ENCODE results near the gene HPN.
"Not testable (repeated sequence)": the region's sequence is repeated elsewhere in the genome, so short reads cannot be mapped to it uniquely, and the experiment has no call there.

HPN gene

DNA sequence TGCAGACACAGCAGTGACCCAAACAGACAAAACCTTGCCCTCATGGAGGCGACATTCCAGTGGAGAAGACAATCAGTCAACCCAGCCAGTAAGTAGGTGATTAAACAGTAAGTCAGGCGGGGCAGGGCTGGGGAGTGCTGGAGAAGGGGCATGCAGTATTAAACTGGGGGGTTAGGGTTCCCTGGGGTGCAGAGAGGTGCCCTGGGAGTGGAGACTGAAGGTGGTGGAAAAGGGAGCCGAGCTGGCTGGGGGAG lies 42.9 kb downstream of the HPN start:
- DNase-seq (ENCODE audit: low spot score), result no peak

DNA sequence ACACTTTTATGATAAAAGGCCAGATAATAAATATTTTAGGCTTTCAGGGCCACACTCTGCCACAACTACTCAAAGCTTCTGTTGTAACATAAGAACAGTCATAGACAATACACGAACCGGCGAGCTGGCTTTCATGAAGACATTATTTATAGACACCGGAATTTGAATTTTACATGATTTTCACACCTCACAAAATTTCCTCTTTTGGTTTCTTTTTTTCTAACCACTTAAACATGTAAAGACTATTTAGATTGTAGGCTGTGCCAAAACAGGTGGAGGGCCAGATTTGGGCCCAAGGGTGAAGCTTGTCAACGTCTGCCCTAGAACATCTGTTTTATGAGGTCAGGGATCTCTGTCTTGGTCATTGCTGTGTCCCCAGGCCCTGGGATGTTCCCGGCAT lies 44.4 kb downstream of the HPN start:
- DNase-seq (ENCODE audit: low spot score), result no peak

DNA sequence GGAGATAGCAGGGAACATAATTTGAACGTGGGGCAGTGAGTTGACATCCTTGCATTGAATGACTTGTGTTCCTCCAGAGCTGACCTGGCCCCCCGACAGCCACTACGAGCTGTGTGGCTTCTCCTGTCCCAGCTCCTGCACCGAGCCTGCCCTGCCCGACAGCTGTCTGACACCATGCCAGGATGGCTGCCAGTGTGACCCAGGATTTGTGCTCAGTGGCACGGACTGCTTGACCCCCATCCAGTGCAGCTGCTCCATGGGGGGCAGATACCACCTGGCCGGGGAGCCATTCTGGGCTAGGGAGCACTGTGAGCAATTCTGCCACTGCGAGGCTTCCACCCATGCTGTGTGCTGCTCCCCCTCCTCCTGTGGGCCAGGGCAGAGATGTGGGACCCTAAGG lies 44.9 kb downstream of the HPN start:
- no peak for DNase-seq (ENCODE audit: low spot score)

DNA sequence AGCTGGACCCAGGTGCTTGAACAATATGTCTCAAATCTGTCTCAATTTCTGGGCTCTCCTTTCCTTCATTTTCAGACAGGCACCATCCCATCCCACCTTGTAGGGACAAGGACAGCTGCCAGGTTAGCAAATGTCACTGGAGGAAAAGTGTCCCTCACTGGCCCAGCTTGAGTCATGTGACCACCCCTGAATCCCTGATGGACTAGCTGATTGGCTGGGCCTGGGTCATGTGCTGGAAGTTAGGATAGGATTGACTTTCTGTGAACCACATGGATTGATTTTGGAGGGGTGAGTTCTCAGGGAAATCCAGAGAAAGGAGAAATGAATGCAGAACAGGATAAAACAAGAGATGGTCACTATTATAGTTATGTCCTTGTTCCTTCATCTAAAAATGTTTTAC lies 45.9 kb downstream of the HPN start:
- no peak for DNase-seq (ENCODE audit: low spot score)

DNA sequence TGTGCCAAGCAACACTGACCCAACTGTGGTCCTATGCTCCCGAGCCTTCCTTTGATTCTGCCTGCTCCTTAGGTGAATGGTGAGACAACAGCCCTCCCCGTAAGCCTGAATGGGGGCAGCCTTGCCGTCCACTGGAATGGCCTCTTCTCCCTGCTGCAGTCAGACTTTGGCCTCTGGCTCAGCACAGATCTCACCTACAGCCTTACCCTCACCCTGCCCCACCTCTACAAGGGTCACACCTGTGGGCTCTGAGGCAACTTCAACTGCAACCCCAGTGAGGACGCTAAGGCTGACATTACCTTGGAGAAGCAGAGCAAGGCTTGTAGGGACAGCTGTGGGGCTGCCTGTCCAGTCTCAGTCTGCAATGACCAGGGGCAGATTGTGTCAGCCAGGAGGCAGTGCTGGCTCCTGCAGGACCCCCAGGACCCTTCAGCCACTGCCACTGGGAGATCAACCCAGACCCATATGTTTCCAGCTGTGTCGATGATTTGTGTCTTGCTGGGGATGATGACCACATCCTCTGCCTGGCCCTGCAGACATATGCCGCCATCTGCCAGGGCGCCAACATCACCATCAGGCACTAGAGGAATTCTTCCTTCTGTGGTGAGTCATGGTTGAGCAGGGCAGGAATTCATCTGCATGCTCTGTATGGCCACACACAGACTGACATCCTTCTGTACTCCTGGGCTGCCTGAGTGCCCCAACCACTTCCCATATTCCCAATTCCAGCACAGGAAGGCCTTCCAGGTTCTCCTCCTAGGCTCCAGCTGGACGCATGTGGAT lies 46.8 kb downstream of the HPN start:
- peak; percentile 74 for DNase-seq (ENCODE audit: low spot score)

DNA sequence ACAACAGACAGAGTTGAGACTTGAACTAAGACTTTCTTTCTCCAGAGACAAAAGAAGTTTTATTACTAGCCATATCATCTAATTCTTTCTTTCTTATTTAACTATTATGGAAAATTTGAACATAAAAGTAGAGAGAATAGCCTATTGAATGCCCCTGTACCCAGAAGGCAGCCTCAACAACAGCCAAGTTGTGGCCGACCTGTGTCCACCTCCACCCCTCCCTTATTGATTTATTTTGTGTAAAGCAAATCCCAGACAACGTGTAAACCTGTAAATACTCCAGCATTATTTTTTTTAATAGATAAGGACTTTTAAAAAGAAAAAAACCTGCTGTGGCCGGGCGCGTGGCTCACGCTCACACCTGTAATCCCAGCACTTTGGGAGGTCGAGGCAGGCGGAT lies 48.0 kb downstream of the HPN start:
- DNase-seq (ENCODE audit: low spot score), result no peak

DNA sequence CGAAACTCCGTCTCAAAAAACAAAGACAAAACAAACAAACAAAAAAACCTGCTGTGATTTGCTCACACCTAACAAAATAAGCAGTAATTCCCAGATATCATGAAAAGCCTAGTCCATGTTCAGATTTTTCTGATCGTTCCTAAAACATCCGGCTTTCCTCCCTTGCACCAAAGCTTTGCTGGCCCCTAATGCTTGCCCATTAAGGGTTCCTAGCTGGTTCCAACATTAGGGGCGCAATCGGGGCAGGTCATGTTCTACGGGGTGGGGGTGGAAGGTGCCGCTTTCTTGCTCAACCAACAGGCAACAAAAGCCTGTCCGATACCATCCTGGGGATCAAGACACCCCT lies 48.6 kb downstream of the HPN start:
- no peak for DNase-seq (ENCODE audit: low spot score)

DNA sequence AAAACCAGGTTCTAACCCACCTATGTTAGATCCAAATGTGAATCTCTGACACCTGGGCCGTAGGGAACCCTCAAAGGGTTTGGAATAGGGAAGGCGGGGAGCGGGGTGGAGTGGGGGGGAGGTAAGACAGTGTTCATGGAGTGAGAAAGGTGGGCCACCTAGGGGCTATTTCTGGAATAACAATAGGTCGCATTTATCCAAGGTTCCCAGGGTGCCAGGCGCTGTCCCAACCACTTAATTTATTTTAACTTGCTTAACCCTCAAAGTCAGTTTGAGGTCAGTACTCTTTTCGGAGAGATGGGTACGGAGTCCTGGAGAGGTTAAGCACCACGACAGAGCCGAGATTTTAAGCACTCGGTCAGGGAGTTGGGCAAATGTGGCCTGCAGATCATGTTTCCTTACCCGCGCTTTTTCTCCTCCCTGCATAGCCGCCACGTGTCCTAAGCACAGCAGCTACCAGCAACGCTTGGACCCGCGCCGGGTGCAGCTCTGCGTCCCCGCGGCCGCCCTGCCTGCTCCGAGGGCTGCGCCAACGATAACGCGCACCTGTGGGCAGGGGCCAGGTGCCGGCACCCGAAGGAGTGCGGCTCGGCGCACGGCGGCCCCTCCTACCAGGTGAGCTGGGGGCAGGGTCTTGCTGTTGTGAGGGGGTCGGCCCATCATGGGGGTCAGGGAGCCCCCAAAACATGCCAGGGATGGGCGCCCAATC lies 49.1 kb downstream of the HPN start:
- DNase-seq (ENCODE audit: low spot score), result peak; percentile 63

DNA sequence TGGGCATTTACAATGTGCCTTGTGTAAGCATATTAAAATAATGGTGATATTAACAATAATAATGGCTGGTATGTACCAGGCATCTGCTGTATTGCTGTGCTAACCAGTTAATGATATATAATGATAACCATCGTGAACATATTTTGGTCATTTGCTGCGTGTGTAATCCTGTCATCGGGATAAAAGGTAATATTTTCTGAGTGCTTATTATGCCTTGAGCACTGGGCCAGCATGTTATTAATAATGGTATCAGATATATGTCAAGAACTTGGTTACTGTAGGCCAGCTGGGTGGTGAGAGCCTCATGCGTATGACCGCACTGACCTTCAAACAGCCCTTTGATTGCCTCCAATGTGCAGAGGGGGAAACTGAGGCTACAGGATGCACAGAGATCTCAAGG lies 51.9 kb downstream of the HPN start:
- no peak for DNase-seq (ENCODE audit: low spot score)

DNA sequence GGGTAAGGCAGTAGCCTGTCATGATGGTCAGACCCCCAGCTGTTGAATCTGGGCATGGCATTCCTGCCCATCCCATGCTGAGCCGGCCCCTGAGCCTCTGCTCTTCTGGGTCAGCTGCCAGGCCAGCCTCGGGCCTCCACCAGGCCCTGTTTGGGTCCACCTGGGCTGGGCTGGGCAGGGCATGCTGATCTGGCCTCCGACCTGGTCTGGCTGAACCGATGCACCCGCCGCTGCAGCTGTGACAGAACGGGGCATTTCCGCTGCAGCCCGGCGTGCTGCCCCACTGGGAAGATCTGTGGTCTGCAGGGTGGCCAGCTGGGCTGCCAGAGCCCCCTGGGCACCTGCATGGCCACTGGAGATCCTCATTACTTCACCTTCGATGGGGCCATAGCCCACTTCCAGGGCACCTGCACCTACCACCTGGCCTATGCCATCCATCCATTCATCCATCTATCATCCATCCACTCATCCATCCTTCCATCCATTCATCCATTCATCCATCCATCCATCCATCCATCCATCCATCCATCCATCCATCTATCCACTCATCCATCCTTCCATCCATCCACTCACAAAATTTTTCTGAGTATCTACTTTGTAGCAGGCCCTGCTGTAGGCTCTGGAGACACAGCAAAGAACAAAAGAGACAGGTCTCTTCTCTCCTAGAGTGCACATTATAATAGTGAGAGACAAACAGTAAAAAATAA lies 52.6 kb downstream of the HPN start:
- DNase-seq (ENCODE audit: low spot score), result no peak

DNA sequence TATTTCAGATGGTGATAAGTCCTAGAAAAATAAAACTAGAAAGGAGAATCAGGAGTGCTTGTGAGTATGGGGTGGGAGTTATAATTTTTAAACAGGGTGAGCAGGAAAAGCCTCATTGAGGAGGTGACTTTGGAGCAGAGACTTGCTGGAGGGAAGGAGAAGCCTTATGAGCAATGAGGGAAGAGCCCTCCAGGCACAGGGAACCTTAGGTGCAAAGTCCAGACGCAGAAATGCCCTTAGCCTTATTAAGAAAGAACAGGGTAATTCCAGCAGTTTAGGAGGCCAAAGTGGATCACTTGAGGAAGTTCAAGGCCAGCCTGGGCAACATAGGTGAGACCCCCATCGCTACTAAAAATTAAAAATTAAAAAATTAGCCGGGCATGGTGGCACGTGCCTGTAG lies 53.1 kb downstream of the HPN start:
- DNase-seq (ENCODE audit: low spot score), result no peak

DNA sequence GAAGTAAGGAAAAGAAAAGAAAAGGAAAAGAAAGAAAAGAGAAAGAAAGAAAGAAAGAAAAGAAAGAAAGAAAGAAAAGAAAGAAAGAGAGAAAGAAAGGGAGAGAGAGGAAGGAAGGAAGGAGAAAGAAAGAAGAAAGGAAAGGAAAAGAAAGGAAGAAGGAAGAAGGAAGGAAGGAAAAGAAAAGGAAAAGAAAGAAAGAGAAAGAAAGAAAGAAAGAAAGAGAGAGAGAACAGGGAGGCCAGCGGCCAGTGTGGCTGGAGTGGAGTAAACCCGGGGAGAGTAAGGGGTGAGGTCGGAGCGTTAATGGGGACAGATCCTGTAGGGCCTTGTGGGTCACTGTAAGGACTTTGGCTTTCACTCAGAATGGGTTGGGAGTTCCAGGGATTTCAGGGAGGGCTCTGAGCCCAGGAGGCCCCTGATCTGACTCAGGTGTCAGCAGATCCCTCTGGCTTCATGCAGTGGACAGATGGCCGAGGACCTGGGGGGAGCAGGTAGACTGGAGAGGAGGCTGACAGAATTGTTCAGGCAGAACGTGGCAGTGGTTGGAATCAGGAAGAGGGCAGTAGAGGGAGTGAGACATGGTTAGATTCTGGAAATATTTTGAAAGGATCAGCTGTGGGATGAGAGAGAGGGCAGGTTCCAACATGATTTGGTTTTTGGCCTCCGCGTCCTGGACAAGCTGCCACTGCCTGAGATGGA lies 54.3 kb downstream of the HPN start:
- DNase-seq (ENCODE audit: low spot score), result no peak

DNA sequence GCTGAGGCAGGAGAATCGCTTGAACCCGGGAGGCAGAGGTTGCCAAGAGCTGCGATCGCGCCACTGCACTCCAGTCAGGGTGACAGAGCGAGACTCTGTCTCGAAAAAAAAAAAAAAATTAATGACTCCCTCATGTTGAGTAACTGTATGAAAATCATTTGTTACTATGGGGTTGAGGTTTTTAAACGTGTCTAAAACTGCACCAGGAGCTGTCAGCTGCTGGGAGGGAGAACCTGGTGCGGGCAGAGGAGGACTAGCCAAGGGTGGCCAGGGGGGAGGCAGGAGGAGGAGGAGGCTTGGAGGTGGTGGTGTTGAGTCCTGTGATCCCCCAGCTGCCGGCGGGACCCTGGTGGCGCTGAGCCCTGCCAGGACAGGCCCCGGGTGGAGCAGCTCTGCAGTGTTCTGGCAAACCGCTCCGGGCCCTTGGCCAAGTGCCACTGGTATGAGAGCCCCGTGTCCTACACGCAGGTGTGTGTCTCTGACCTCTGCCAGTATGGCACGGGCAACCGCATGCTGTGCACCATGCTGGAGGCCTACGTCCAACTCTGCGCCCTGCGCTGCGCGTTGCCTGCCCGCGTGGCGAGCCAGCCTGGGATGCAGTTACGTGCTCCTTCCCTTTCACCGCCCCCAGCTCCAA lies 57.0 kb downstream of the HPN start:
- no peak for DNase-seq (ENCODE audit: low spot score)

DNA sequence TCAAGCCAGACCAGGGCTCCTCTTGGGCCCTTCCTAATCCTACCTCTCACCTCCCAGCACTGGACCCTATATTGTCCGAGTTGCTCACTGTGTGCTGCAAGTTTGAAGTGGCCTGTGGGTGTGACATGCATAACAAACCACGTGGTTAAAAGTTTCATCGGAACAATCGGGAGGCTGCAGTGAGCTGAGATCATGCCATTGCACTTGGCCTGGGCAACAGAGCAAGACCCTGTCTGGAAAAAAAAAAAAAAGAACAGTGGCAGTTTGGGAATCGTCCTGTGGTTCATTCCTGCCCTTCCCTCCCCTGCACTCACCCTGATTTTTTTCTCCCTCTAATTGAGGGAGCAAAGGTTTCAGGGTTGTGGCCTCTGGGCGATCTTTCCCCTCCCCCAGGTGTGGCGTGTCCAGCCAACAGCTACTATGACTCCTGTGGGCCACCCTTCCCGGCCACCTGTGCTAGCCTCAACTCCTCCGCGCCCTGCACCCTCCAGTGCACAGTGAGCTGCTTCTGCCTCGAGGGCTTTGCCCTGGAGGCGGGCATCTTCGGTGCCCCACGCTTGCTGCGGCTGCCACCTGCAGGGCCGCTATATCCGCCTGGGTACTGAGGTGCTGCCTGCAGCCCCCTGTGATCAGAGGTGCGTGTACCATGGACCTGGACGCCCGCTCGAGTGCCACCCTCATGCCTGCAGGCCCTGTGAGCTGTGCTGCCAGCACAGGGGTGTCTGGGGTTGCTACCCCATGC lies 57.8 kb downstream of the HPN start:
- DNase-seq (ENCODE audit: low spot score), result no peak

DNA sequence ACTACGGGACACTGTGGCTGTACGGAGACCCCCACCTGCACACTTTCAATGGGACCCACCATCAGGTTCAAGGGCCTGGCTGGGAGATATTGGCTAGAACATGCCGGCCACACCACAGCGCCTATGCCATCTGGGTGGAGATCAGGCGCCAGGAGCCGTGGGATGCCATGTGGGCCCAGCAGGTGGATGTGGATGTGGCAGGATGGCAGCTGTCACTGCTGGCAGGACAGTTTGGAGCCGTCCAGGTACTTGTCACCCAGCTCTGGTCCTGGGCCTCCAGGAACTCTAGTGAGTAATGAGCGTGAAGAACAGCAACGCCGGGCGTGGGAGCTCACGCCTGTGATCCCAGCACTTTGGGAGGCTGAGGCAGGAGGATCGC lies 58.4 kb downstream of the HPN start:
- DNase-seq (ENCODE audit: low spot score), result no peak

DNA sequence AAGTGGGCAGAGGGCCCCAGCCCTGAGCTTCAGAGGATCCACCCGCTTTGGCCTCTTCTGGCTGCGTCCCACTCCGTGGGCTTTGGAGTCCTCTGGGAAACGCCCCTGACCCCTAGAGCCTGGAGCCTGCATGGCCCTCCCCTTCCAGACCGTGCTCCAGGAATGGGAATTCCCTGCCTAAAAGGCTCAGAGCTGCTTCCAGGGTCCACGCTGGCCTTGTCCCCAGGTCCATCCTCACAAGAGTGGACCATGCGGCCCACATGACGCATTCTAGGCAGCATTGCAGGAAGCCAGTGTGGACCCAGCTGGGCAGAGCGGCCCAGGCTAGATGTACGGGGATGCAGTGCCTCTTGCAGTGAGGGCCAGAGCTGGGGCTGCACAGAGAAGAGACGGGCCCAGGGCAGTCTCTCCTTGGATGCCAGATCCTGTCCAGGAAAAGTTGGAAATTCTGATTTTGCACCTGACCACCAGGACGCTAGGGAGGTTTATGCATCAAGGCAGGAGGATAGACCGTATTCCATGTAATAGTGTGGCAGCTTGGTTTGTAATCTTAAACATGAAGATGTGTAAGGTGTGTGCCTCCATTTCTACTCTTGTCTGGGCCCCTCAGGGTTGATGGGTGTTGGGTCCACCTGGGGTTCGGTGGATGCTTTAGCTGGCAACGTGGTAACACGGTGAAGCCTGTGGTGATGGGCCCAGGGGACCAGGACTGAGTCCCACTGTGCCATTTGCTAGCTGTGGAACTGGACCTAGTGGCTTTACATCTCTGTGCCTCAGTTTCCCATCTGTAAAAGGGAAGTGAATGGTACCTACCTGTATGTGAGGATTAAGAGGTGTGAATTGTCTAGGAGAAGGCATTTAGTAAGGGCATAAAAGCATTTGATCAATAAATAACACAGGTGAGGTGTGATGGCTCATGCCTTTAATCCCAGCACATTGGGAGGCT lies 59.3 kb downstream of the HPN start:
- DNase-seq (ENCODE audit: low spot score), result no peak

DNA sequence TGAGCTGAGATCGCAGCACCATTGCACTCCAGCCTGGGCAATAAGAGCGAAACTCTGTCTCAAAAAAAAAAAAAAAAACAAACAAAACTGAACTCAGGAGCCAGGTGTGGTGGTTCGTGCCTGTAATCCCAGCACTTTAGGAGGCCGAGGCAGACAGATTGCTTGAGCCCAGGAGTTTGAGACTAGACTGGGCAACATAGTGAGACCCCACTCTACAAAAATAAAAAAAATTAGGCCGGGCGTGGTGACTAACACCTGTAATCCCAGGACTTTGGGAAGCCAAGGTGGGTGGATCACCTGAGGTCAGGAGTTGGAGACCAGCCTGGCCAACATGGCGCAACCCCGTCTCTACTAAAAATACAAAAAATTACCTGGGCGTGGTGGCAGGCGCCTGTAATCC lies 60.4 kb downstream of the HPN start:
- not testable (repeated sequence) for DNase-seq (ENCODE audit: low spot score)

DNA sequence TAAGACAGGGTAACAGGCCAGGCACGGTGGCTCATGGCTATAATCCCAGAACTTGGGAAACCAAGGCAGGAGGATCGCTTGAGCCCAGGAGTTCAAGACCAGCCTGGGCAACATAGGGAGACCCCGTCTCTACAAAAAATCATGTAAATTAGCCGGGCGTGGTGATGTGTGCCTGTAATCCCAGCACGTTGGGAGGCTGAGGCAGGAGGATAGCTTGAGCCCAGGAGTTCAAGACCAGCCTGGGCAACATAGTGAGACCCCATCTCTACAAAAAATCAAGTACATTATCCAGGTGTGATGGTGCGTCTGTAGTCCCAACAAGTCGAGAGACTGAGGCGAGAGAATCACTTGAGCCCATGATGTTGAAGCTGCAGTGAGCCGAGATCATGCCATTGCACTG lies 62.1 kb downstream of the HPN start:
- not testable (repeated sequence) for DNase-seq (ENCODE audit: low spot score)

DNA sequence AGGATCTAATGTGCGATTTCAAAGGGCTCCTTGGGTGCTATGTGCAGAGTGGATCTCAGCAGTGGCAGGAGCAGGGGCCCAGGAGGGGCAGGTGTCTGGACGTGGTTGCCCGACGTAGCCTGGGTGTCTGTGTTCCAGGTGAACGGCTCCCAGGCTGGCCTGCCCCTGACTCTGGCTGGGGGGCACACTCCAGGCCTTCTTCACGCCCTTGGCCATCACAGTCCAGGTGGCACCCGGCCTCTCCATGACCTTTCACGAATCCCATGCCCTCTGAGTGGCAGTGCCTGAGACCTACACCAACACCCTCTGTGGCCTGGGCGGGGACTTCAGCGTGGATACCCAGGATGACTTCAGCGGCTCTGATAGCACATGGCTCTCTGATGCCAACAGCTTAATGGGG lies 62.8 kb downstream of the HPN start:
- DNase-seq (ENCODE audit: low spot score), result no peak

DNA sequence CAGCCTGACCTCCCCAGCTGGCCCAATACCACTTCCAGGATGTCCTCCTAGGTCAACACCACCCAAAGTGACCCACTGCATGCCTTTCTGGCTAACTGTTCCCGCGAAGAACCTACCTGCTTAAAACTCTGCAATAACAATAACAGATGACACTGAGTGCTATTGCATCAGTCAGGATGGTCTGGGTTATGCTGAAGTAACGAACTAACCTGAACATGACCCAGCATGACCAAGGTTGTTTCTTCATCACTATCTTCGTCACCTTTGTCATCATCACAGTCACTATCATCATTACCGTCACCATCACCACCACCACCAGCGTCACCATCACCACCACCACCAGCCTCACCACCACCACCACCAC lies 63.5 kb downstream of the HPN start:
- DNase-seq (ENCODE audit: low spot score), result no peak
